Hepatocyte (in vitro differentiated cells): ENCODE measurements around the gene CKS2. TPM values are rescaled to one million over a fixed set of nuclear protein-coding genes. Genes with fewer than 3 reads are reported as not detected.

Experiments used
- DNase-seq: peaks from one replicate; pipeline ENCODE4 v3.0.0-alpha.2; 2016; ENCODE audit warnings: low spot score
- H2AFZ ChIP-seq: fragments of 200-600 bp; sonication (generic); 2 replicates; pipeline ENCODE4 v1.6.0; 2016; ENCODE audit warnings: antibody characterized with exemption, mild to moderate bottlenecking
- H3K27ac ChIP-seq: fragments of 200-600 bp; sonication (generic); 2 replicates; pipeline ENCODE4 v1.5.1; 2016; ENCODE audit warnings: mild to moderate bottlenecking
- H3K27me3 ChIP-seq: fragments of 200-600 bp; sonication (generic); 2 replicates; pipeline ENCODE4 v1.6.1; 2016
- H3K36me3 ChIP-seq: fragments of 200-600 bp; sonication (generic); replicated peaks from 2 replicates; pipeline ENCODE4 v1.5.1; 2016; ENCODE audit warnings: low read depth; ENCODE audit not compliant: insufficient read depth
- H3K4me1 ChIP-seq: fragments of 200-600 bp; sonication (generic); 2 replicates; pipeline ENCODE4 v1.5.1; 2016; ENCODE audit warnings: mild to moderate bottlenecking, moderate library complexity; ENCODE audit not compliant: insufficient read depth
- H3K4me2 ChIP-seq: fragments of 200-600 bp; sonication (generic); 2 replicates; pipeline ENCODE4 v1.6.0; 2016
- H3K4me3 ChIP-seq: fragments of 200-600 bp; sonication (generic); 2 replicates; pipeline ENCODE4 v1.5.1; 2016; ENCODE audit warnings: mild to moderate bottlenecking
- H3K79me2 ChIP-seq: fragments of 200-600 bp; sonication (generic); 2 replicates; pipeline ENCODE4 v1.6.0; 2017; ENCODE audit warnings: mild to moderate bottlenecking
- H3K9me2 ChIP-seq: fragments of 200-600 bp; sonication (generic); replicated peaks from 2 replicates; pipeline ENCODE4 v1.6.0; 2017; ENCODE audit warnings: mild to moderate bottlenecking; ENCODE audit not compliant: insufficient read depth
- H3K9me3 ChIP-seq: fragments of 200-600 bp; sonication (generic); 2 replicates; pipeline ENCODE4 v1.5.1; 2016; ENCODE audit warnings: low read depth, mild to moderate bottlenecking
- H4K20me1 ChIP-seq: fragments of 200-600 bp; sonication (generic); 2 replicates; pipeline ENCODE4 v1.6.0; 2016; ENCODE audit warnings: mild to moderate bottlenecking; ENCODE audit not compliant: insufficient read depth, poor library complexity, severe bottlenecking
- CTCF ChIP-seq: fragments of 200-600 bp; sonication (generic); IDR thresholded peaks from 2 replicates; pipeline ENCODE4 v1.5.1; 2016; ENCODE audit warnings: antibody characterized with exemption, mild to moderate bottlenecking; ENCODE audit not compliant: poor library complexity
- EZH2 ChIP-seq: fragments of 200-600 bp; sonication (generic); IDR thresholded peaks from 2 replicates; pipeline ENCODE4 v1.6.1; 2016; ENCODE audit warnings: antibody characterized with exemption, mild to moderate bottlenecking, borderline replicate concordance
- EZH2phosphoT487 ChIP-seq: fragments of 200-600 bp; sonication (generic); IDR thresholded peaks from one replicate; pipeline ENCODE4 v1.6.1; 2018; ENCODE audit warnings: antibody characterized with exemption, mild to moderate bottlenecking, low read depth, moderate library complexity; ENCODE audit not compliant: unreplicated experiment, severe bottlenecking
- WGBS: methylation state at CpG from one replicate; pipeline ENCODE4 v1.1.6; 2016; ENCODE audit warnings: low lambda C conversion rate; ENCODE audit errors: missing lambda C conversion rate; 5-methylcytosine and 5-hydroxymethylcytosine counted together
- polyA plus RNA-seq: library from polyadenylated mRNA; unstranded; fragments of >200 nt; fragmentation: Nextera tagmentation; extraction: Ambion mirVana; gene quantifications from 2 replicates; pipeline ENCODE4 v1.2.1, GENCODE V29; 2016
- total RNA-seq: library from RNA; depleted of rRNA; stranded (reverse); fragments of >200 nt; gene quantifications from 2 replicates; pipeline ENCODE4 v1.2.3, GENCODE V29; 2014

Gene CKS2
- total and polyA plus RNA-seq, 2 experiments from 2014 or later: 77.1 to 136 TPM

GRCh38 chr9:89345476-89345875 lies 34.5 kb downstream of the CKS2 start:
- H3K4me2 ChIP-seq: no peak overlapping the region
- H3K27ac ChIP-seq: no peak overlapping the region
- H3K79me2 ChIP-seq: peaks cover 3% of the 10 kb centered on the region
- no peaks in the 10 kb centered on the region for H4K20me1 ChIP-seq
- TF ChIP-seq CTCF: no peak
- TF ChIP-seq EZH2phosphoT487: no peak
- no peaks in the 10 kb centered on the region for H3K9me3 ChIP-seq
- peaks cover 18% of the 10 kb centered on the region for H3K36me3 ChIP-seq
- WGBS: 95% methylated on average over 5 of the region's 5 CpGs
- DNase-seq: no peak
- H3K4me3 ChIP-seq: no peak overlapping the region
- H2AFZ ChIP-seq: no peak overlapping the region
- no peaks in the 10 kb centered on the region for H3K4me1 ChIP-seq
- H3K27me3 ChIP-seq: no peaks in the 10 kb centered on the region
- no peaks in the 10 kb centered on the region for H3K9me2 ChIP-seq

GRCh38 chr9:89346696-89347095 lies 35.7 kb downstream of the CKS2 start:
- Histone ChIP-seq H3K9me3 (no peaks in the 10 kb centered on the region), H3K27ac (no peak overlapping the region), H3K36me3 (peaks cover 17% of the 10 kb centered on the region), H3K9me2 (no peaks in the 10 kb centered on the region), H2AFZ (no peak overlapping the region), H3K4me2 (no peak overlapping the region), H4K20me1 (no peaks in the 10 kb centered on the region), H3K4me3 (no peak overlapping the region), H3K27me3 (no peaks in the 10 kb centered on the region), H3K79me2 (peaks cover 3% of the 10 kb centered on the region), H3K4me1 (no peaks in the 10 kb centered on the region)
- DNase-seq: no peak
- 98% methylated on average over 9 of the region's 9 CpGs for WGBS
- no peak for TF ChIP-seq EZH2phosphoT487
- TF ChIP-seq EZH2: no peak
- no peak for TF ChIP-seq CTCF

GRCh38 chr9:89347651-89348050 lies 36.7 kb downstream of the CKS2 start:
- H3K9me3 ChIP-seq: no peaks in the 10 kb centered on the region
- H4K20me1 ChIP-seq: no peaks in the 10 kb centered on the region
- H3K79me2 ChIP-seq: peaks cover 3% of the 10 kb centered on the region
- no peaks in the 10 kb centered on the region for H3K9me2 ChIP-seq
- TF ChIP-seq EZH2phosphoT487 (no peak), CTCF (no peak), EZH2 (no peak)
- no peak overlapping the region for H3K27ac ChIP-seq
- no peaks in the 10 kb centered on the region for H3K27me3 ChIP-seq
- WGBS: 91% methylated on average over 5 of the region's 5 CpGs
- DNase-seq: no peak
- H3K36me3 ChIP-seq: peaks cover 8% of the 10 kb centered on the region
- no peak overlapping the region for H3K4me3 ChIP-seq
- H2AFZ ChIP-seq: no peak overlapping the region
- H3K4me1 ChIP-seq: no peaks in the 10 kb centered on the region
- no peak overlapping the region for H3K4me2 ChIP-seq

- Histone ChIP-seq H4K20me1 (no peaks in the 10 kb centered on the region), H3K4me2 (no peak overlapping the region), H3K4me1 (no peaks in the 10 kb centered on the region), H3K27ac (no peak overlapping the region), H2AFZ (no peak overlapping the region), H3K9me2 (no peaks in the 10 kb centered on the region), H3K79me2 (peaks cover 5% of the 10 kb centered on the region), H3K36me3 (no peaks in the 10 kb centered on the region), H3K9me3 (no peaks in the 10 kb centered on the region), H3K27me3 (no peaks in the 10 kb centered on the region), H3K4me3 (no peak overlapping the region)
- no peak for DNase-seq
- 93% methylated on average over 6 of the region's 6 CpGs for WGBS
- TF ChIP-seq EZH2phosphoT487 (no peak), EZH2 (no peak), CTCF (no peak)
These were observed 38.6 kb downstream of the CKS2 start for GRCh38 chr9:89349607-89350006.
